Measurements from ENCODE around the gene KIF25. TPM values are rescaled to one million over a fixed set of nuclear protein-coding genes. Genes with fewer than 3 reads are reported as not detected.

Gene KIF25, protein sequence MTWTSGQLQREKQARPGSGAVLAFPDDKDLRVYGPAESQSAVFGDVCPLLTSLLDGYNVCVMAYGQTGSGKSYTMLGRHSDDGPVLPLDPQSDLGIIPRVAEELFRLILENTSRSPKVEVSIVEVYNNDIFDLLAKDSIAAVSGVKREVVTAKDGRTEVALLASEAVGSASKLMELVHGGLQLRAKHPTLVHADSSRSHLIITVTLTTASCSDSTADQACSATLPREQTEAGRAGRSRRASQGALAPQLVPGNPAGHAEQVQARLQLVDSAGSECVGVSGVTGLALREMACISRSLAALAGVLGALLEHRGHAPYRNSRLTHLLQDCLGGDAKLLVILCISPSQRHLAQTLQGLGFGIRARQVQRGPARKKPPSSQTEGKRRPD
- polyA plus RNA-seq (2013, experiment 1 of 2; ENCODE audit: insufficient read length): not detected
- polyA plus RNA-seq (2013, experiment 2 of 2; ENCODE audit: insufficient read length): not detected

GRCh38 chr6:167997642-167998041, at the start of gene KIF25:
TSS of gene KIF25 (plus strand) at chr6:167997671. CDS start at chr6:168029586, 31,915 bp downstream.
- DNase-seq: no peak

- no peak for DNase-seq
Measured at GRCh38 chr6:167947716-167948115, 49.8 kb upstream of the KIF25 start.

GRCh38 chr6:167948716-167949115, 48.8 kb upstream of the KIF25 start:
- DNase-seq: peak; percentile 4

DNA sequence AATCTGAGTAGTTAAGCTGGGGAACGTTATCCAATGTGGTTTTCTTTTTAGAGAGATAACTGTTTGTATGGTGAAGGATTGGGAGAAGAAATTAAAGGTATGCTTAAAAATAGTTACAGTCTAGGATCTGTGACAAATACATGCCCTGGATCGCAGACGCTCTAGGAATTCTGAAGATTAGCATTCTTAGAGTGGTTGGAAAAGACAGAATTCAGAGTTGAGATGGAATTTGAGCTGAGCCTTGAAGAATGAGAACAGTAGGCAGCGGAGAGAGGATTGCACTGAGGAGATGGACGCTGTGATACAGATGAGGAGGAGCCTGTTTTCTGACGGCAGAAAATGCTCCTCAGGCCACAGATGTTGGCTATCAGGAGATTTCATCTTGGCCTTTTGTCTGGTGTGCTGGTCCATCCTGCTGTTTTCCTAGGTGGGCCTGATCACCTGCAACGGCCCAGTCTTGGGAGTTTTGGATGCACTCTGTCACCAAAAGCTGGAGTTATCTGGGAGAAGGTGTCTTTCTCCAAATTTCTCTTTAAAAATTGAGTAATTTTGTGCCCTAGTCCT, 48.3 kb upstream of the KIF25 start:
- DNase-seq: peak; percentile 18

DNA sequence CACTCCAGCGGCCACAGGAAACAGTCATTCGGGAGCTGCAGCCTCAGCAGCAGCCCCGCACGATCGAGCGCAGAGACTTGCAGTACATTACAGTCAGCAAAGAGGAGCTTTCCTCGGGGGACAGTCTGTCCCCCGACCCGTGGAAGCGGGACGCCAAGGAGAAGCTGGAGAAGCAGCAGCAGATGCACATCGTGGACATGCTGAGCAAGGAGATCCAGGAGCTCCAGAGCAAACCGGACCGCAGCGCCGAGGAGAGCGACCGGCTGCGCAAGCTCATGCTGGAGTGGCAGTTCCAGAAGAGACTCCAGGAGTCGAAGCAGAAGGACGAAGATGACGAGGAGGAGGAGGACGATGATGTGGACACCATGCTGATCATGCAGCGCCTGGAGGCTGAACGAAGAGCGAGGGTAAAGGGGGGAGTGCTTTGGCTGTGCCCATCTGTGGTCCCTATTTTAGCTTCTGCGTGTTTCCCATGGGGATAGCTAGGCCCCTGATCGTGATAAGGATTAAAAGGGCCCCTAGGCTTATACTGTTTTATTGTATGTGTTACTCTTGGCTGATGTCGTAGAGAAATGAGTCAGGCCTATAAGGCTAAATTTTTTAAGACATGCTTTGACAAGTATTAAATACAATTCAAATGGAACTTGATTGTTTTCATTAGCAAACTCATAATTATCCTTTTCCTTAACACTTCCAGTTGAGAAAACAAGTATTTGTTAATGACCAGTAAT, 45.5 kb upstream of the KIF25 start:
- no peak for DNase-seq

- no peak for DNase-seq
Measured at GRCh38 chr6:167952512-167952859, 45.0 kb upstream of the KIF25 start.

DNA sequence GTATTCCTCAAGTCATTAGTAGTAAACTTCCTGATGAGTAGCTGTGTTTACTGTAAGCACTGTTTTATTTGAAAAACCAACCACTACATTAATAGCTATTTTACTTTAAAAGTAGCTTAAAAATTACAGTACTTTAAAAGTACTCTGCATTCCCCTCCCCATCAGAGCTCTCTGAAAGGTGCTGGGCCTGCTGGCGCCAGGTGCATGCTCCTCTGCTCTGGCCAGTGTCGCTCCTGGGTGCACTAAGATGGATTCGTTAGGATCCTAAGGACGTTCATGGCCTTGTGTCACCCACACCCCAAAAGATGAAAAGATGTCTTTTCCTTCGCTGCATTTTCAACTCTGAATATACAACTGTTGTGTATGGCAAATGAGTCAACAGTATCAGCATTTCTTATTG, 43.9 kb upstream of the KIF25 start:
- no peak for DNase-seq

- DNase-seq: no peak
Measured at GRCh38 chr6:167954151-167954550, 43.3 kb upstream of the KIF25 start.

- DNase-seq: no peak
Measured at GRCh38 chr6:167956491-167956890, 41.0 kb upstream of the KIF25 start.

GRCh38 chr6:167956983-167957492, 40.4 kb upstream of the KIF25 start:
- DNase-seq: peak; percentile 53

DNA sequence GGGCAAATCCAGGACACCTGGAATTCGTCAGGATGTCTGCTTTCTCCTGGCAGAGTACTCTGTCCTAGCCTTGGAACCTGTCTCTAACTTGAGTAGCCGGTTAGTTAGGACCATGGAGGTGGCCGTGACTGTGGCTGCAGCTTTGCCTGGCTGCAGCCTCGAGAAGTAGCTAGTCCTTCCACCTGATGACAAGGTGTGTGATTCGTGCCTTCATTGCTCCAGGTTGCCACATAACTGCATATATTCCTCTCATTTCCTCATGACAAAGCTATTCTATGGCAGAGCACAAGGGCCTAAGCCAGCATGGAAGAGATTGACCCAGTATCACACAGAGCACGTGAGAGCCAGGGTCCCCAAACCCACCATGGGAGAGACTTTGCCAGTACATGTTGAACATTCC, 39.8 kb upstream of the KIF25 start:
- DNase-seq: no peak

DNA sequence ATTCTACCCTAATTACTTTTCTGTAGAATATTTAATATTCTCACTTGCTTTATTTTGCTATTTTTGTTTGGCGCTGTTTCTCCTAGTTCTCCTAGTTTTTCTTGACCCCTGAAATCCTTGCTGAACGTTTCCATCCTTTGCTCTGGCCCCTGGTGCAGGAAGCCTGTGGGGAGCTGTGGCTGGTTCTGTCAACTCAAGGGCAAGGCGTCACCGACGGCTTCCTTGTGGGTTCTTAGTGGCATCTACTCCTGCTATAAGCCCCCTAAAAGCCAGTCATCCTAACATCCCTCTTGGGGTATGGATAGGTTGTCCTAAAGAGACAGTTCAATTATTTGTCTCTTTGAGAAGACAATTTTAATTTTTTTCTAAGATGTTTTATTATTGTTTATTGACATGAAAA, 36.9 kb upstream of the KIF25 start:
- no peak for DNase-seq

DNA sequence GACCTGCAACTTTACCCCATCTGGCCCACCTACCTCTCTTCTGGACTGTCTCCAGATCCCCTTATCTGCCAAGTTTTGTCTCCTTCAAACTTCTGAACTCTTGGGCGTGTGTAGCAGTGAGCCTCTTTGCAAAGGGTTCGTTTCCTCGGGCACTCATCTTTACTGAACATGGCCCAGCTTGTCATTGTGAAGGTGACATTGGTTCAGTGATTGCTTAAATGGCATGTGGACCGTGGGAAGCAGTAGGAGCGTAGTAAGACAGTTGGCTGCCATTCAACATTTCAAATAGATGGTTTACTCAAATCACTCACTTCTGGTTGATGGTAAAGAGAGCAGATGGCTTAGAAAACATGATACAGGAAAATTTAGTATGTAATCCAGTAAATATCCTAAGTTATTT, 34.8 kb upstream of the KIF25 start:
- no peak for DNase-seq

DNA sequence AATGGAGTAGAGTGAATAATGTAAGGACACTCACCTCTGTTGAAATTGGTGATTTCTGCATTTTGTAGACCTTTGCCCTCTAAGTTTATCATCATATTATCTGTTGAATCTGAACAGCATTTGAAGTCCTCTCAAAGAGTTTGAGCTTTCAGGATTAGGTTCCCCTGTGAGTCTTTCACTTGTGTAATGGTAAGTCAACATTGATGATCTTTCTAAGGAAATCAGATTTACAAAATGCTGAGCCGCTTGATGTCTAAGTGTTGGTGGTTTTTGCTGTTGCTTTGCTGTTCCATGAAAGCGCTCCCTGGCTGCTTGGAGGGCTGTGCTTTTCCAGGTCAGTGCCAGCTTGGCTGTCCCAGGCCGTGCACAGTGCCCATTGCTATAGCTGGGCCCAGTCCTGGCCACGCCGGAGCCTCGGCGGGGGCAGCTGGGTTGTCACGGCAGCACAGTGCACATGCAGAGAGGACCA, 33.8 kb upstream of the KIF25 start:
- no peak for DNase-seq

DNA sequence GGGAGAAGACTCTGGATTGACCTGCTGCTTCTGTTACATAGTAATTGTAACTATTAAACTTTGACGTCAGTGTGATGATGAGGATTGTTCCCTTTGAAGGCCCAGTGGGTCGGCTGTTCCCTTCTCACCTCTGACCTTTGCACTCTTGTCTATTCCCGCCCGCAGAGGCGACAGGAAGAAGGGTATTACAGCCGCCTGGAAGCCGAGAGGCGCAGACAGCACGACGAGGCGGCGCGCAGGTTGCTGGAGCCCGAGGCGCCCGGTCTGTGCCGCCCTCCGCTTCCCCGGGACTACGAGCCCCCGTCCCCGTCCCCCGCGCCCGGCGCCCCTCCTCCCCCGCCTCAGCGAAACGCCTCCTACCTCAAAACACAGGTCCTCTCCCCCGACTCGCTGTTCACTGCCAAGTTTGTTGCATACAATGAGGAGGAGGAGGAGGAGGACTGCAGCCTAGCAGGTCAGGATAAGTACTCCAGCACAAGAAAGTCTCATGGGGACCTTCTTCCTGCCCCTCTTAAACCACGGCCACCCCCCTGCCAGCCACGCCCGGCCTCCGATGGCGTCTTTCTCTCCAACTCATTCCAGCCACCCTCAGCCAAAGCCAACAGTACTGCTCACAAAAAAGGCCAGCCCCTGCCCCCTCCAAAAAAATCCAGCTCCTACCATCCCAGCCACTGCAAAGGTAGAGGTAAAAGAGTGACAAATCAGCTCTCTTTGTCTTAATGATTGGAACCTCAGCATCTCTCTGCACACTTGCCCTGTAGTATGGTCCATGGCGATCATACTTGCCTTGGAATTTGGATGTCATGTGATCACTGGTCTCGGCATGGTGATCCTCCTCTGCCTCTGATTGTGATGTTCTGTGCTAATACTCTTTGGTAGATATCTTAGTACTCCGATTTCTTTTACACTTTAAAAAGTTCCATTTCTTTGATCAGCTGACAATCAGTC, 31.6 kb upstream of the KIF25 start:
- DNase-seq: no peak

DNA sequence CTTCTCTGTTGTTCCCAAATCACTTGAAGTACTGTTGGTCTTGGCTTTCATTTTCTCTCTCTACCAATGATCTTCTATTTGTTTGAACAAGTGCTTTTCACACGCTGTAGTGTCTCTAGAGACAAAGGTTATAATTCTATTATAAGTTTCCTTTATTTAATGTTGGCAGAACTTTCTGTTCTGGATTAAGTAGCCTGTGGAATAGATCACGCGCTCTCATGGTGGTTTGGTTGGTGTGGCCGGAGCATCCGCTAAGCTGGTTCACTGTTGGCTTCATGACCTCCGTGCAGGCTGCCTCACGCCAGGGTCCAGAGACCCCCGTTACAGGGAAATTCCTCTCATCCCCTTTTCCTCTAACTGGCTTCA, 30.9 kb upstream of the KIF25 start:
- no peak for DNase-seq

GRCh38 chr6:167968091-167968490, 29.4 kb upstream of the KIF25 start:
- DNase-seq: no peak

GRCh38 chr6:167970230-167970629, 27.2 kb upstream of the KIF25 start:
- DNase-seq: peak; percentile 44

- DNase-seq: no peak
Measured at GRCh38 chr6:167972193-167972592, 25.3 kb upstream of the KIF25 start.

- no peak for DNase-seq
Measured at GRCh38 chr6:167973148-167973885, 24.2 kb upstream of the KIF25 start.

DNA sequence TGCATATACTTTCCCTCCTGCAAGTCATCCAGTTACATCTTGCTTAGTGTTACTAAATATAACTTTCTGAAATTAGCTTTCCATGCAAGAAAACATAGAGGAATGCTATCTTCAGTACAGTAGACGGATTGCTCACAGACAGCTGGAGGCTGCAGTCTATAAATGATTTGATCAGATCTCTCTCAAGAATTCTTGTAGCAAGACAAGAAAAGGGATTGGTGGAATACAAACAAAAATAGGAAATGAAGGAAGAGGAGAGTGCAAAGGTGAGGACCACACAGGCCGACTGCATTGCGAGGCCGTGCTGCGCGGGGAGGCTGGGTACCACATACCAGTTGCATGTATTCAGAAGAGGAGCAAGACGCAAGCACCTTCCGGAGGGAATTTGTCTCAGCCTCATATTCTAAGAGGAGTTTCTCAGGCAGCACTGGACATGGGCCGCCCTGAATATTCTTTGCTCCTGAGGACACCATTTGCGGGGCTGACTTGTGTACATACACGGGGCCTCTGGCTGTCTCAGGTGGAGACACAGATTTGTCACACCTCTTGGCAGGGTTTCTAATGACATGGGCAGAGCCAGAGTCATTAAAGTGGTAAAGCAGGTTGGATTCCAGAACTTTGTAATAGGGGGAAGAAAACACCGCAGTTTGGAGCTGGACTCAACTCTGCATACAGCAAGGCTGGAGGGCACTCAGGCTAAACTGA, 22.7 kb upstream of the KIF25 start:
- DNase-seq: no peak
